H9 (cell line): Measurements from ENCODE around the gene POC1B. TPM values are rescaled to one million over a fixed set of nuclear protein-coding genes. Genes with fewer than 3 reads are reported as not detected.

Source experiments
- DNase-seq: peaks from one replicate; pipeline ENCODE4 v3.0.0-alpha.2; 2017
- H2AFZ ChIP-seq: one replicate; pipeline ENCODE4 v1.6.1; 2013; ENCODE audit warnings: mild to moderate bottlenecking, low read length, control low read depth, moderate library complexity
- H2AK5ac ChIP-seq: 2 replicates; pipeline ENCODE4 v1.6.1; 2013; ENCODE audit warnings: low read length, control low read depth, mixed read lengths; ENCODE audit not compliant: insufficient read length
- H2BK120ac ChIP-seq: one replicate; pipeline ENCODE4 v1.6.1; 2013; ENCODE audit warnings: low read depth, mild to moderate bottlenecking, low read length, control low read depth, inconsistent platforms; ENCODE audit not compliant: poor library complexity, severe bottlenecking
- H2BK12ac ChIP-seq: 2 replicates; pipeline ENCODE4 v1.6.1; 2013; ENCODE audit warnings: low read length, control low read depth, mixed read lengths, low read depth; ENCODE audit not compliant: insufficient read length
- H2BK15ac ChIP-seq: 2 replicates; pipeline ENCODE4 v1.6.1; 2013; ENCODE audit warnings: low read depth, low read length, control low read depth
- H2BK20ac ChIP-seq: one replicate; pipeline ENCODE4 v1.6.1; 2013; ENCODE audit warnings: low read depth, mild to moderate bottlenecking, low read length, control low read depth, inconsistent platforms; ENCODE audit not compliant: poor library complexity, severe bottlenecking
- H2BK5ac ChIP-seq: 2 replicates; pipeline ENCODE4 v1.6.1; 2013; ENCODE audit warnings: low read length, control low read depth, mixed read lengths; ENCODE audit not compliant: insufficient read length
- H3K14ac ChIP-seq: 2 replicates; pipeline ENCODE4 v1.6.1; 2013; ENCODE audit warnings: low read length, control low read depth; ENCODE audit not compliant: insufficient read depth
- H3K18ac ChIP-seq: 2 replicates; pipeline ENCODE4 v1.6.1; 2013; ENCODE audit warnings: low read depth, mild to moderate bottlenecking, mixed read lengths, low read length, control low read depth; ENCODE audit not compliant: insufficient read length
- H3K23ac ChIP-seq: 2 replicates; pipeline ENCODE4 v1.6.1; 2013; ENCODE audit warnings: low read length, control low read depth, mixed read lengths, low read depth; ENCODE audit not compliant: insufficient read length
- H3K23me2 ChIP-seq: 2 replicates; pipeline ENCODE4 v1.6.1; 2013; ENCODE audit warnings: low read depth, mild to moderate bottlenecking, mixed read lengths, low read length, control low read depth; ENCODE audit not compliant: insufficient read length, poor library complexity, severe bottlenecking
- H3K27ac ChIP-seq: 2 replicates; pipeline ENCODE4 v1.5.1; 2013; ENCODE audit warnings: low read length, control low read depth, mixed read lengths, low read depth; ENCODE audit not compliant: insufficient read length
- H3K27me3 ChIP-seq: 2 replicates; pipeline ENCODE4 v1.6.1; 2013; ENCODE audit warnings: low read length, control low read depth, inconsistent platforms; ENCODE audit not compliant: insufficient read depth
- H3K4ac ChIP-seq: 2 replicates; pipeline ENCODE4 v1.6.1; 2013; ENCODE audit warnings: low read depth, mild to moderate bottlenecking, control low read depth, inconsistent platforms, low read length, moderate library complexity
- H3K4me1 ChIP-seq: 2 replicates; pipeline ENCODE4 v1.6.1; 2013; ENCODE audit warnings: low read length, control low read depth, inconsistent platforms; ENCODE audit not compliant: insufficient read depth
- H3K4me2 ChIP-seq: 2 replicates; pipeline ENCODE4 v1.6.1; 2013; ENCODE audit warnings: low read length, control low read depth, mixed read lengths; ENCODE audit not compliant: insufficient read length, insufficient read depth
- H3K56ac ChIP-seq: 2 replicates; pipeline ENCODE4 v1.6.1; 2013; ENCODE audit warnings: low read depth, mild to moderate bottlenecking, mixed read lengths, low read length, control low read depth; ENCODE audit not compliant: insufficient read length
- H3K79me1 ChIP-seq: 2 replicates; pipeline ENCODE4 v1.6.1; 2013; ENCODE audit warnings: low read depth, mild to moderate bottlenecking, moderate library complexity, low read length, control low read depth, inconsistent platforms; ENCODE audit not compliant: insufficient read depth, poor library complexity, severe bottlenecking
- H3K79me2 ChIP-seq: 2 replicates; pipeline ENCODE4 v1.6.1; 2013; ENCODE audit warnings: low read length, control low read depth, inconsistent platforms; ENCODE audit not compliant: insufficient read depth
- H3K9ac ChIP-seq: 2 replicates; pipeline ENCODE4 v1.6.1; 2013; ENCODE audit warnings: low read length, control low read depth, mixed read lengths; ENCODE audit not compliant: insufficient read length; ENCODE audit errors: extremely low read depth
- H3K9me3 ChIP-seq: one replicate; pipeline ENCODE4 v1.6.1; 2013; ENCODE audit warnings: low read depth, low read length, inconsistent platforms; ENCODE audit not compliant: control insufficient read depth
- H3T11ph ChIP-seq: one replicate; pipeline ENCODE4 v1.6.1; 2013; ENCODE audit warnings: mild to moderate bottlenecking, low read length, control low read depth, inconsistent platforms
- H4K20me1 ChIP-seq: one replicate; pipeline ENCODE4 v1.6.1; 2013; ENCODE audit not compliant: control insufficient read depth, insufficient read length, insufficient read depth
- H4K5ac ChIP-seq: 2 replicates; pipeline ENCODE4 v1.6.1; 2013; ENCODE audit warnings: low read depth, mild to moderate bottlenecking, mixed read lengths, low read length, control low read depth; ENCODE audit not compliant: insufficient read length
- H4K8ac ChIP-seq: replicated peaks from 2 replicates; pipeline ENCODE4 v1.6.1; 2013; ENCODE audit warnings: low read length, control low read depth, mixed read lengths, low read depth; ENCODE audit not compliant: insufficient read length
- H4K91ac ChIP-seq: 2 replicates; pipeline ENCODE4 v1.6.1; 2013; ENCODE audit warnings: low read depth, mild to moderate bottlenecking, moderate library complexity, mixed read lengths, low read length, control low read depth; ENCODE audit not compliant: insufficient read length
- H3K27ac Mint-ChIP-seq, 3 experiments: 2 replicates in 2 of 3; 3 replicates in 1 of 3; pipeline ENCODE4 v1.8.0; 2020 to 2021; ENCODE audit warnings: mixed read lengths in 3 of 3, mild to moderate bottlenecking in 1 of 3, moderate library complexity in 1 of 3
- H3K27me3 Mint-ChIP-seq: 2 replicates; pipeline ENCODE4 v1.8.0; 2021; ENCODE audit warnings: low read depth, mild to moderate bottlenecking, moderate library complexity, mixed read lengths
- H3K36me3 Mint-ChIP-seq, 3 experiments: 2 replicates in 2 of 3; 3 replicates in 1 of 3; pipeline ENCODE4 v1.8.0; 2020 to 2021; ENCODE audit warnings: low read depth in 3 of 3, mixed read lengths in 3 of 3; ENCODE audit not compliant: insufficient read depth in 1 of 3
- H3K4me1 Mint-ChIP-seq, 2 experiments: 2 replicates each; pipeline ENCODE4 v1.8.0; 2020; ENCODE audit warnings: mixed read lengths in 2 of 2
- H3K4me3 Mint-ChIP-seq, 2 experiments: 2 replicates in 1 of 2; 3 replicates in 1 of 2; pipeline ENCODE4 v1.8.0; 2020 to 2021; ENCODE audit warnings: mild to moderate bottlenecking in 2 of 2, mixed read lengths in 2 of 2, moderate library complexity in 1 of 2
- H3K9me3 Mint-ChIP-seq, 2 experiments: 2 replicates in 1 of 2; 3 replicates in 1 of 2; pipeline ENCODE4 v1.8.0; 2020; ENCODE audit warnings: mild to moderate bottlenecking in 2 of 2, mixed read lengths in 2 of 2, moderate library complexity in 1 of 2
- WGBS: extraction: QIAGEN DNeasy Blood & Tissue Kit; methylation state at CpG from one replicate; pipeline ENCODE4 v1.1.7; 2013; ENCODE audit warnings: missing lambda C conversion rate, low lambda C conversion rate, mixed read lengths; ENCODE audit not compliant: insufficient read length; ENCODE audit errors: extremely low coverage; 5-methylcytosine and 5-hydroxymethylcytosine counted together
- total RNA-seq: library from RNA; stranded (reverse); gene quantifications from 2 replicates; pipeline ENCODE4 v1.2.1, GENCODE V29; 2021
- TF ChIP-seq, protein P1 (sequence below): fragments of 200-600 bp; sonication (generic); conservative IDR thresholded peaks from 3 replicates; pipeline ENCODE4 v1.8.0; 2021; ENCODE audit warnings: antibody characterized with exemption, mild to moderate bottlenecking

POC1B gene
- total RNA-seq, 1 experiment from 2014 or later: 12.5 TPM

DNA sequence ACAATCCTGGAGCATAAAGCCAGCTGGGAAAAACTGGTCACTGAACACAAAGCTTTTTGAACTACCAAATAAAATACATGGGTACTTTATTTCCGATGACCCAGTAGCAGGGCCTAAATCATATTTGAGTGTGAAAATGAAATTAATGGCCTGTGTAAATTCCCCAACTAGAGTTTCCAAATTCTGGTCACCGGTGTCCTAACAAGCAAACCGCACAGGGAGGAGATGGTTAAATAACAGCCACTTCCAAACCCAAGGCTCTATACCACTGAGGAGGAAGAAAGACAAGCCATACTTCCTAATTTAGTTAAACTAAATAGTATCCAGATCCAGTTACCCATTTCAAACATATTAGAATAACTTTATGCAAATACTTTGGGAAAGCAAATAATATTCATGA, 133.5 kb downstream of the POC1B start:
- no peaks in the 10 kb centered on the region; the same call in 1 of the 2 replicates for H3K27me3 Mint-ChIP-seq
- Histone ChIP-seq H3K9ac (no peak overlapping the region), H4K20me1 (no peaks in the 10 kb centered on the region), H3K79me2 (no peaks in the 10 kb centered on the region), H3K4me2 (no peak overlapping the region), H3K23me2 (no peaks in the 10 kb centered on the region), H2BK12ac (no peak overlapping the region), H3K4me1 (no peaks in the 10 kb centered on the region), H4K8ac (no peak overlapping the region), H2BK120ac (no peak overlapping the region), H3K14ac (no peak overlapping the region), H3K18ac (no peak overlapping the region), H2BK15ac (no peak overlapping the region), H3K9me3 (no peaks in the 10 kb centered on the region), H3K56ac (no peak overlapping the region), H3K4ac (no peak overlapping the region), H3K27me3 (no peaks in the 10 kb centered on the region), H3K23ac (no peak overlapping the region), H2BK20ac (no peak overlapping the region), H2AFZ (no peak overlapping the region), H4K91ac (no peak overlapping the region), H3K79me1 (no peaks in the 10 kb centered on the region), H2BK5ac (no peak overlapping the region), H4K5ac (no peak overlapping the region), H3T11ph (no peak overlapping the region), H3K27ac (no peak overlapping the region), H2AK5ac (no peak overlapping the region)
- TF ChIP-seq, protein P1, sequence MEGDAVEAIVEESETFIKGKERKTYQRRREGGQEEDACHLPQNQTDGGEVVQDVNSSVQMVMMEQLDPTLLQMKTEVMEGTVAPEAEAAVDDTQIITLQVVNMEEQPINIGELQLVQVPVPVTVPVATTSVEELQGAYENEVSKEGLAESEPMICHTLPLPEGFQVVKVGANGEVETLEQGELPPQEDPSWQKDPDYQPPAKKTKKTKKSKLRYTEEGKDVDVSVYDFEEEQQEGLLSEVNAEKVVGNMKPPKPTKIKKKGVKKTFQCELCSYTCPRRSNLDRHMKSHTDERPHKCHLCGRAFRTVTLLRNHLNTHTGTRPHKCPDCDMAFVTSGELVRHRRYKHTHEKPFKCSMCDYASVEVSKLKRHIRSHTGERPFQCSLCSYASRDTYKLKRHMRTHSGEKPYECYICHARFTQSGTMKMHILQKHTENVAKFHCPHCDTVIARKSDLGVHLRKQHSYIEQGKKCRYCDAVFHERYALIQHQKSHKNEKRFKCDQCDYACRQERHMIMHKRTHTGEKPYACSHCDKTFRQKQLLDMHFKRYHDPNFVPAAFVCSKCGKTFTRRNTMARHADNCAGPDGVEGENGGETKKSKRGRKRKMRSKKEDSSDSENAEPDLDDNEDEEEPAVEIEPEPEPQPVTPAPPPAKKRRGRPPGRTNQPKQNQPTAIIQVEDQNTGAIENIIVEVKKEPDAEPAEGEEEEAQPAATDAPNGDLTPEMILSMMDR: no peak
- H3K9me3 Mint-ChIP-seq: no peaks in the 10 kb centered on the region
- DNase-seq: no peak
- H3K4me3 Mint-ChIP-seq: no peak overlapping the region
- no peaks in the 10 kb centered on the region for H3K36me3 Mint-ChIP-seq
- H3K4me1 Mint-ChIP-seq: peaks cover 5 to 7% of the 10 kb centered on the region in 2 experiments
- WGBS: no CpG with 5 or more reads among the region's 3 CpGs
- no peak overlapping the region for H3K27ac Mint-ChIP-seq
